Erythroblast (primary cell): Measurements from ENCODE around the gene BICC1.

Experiments
- GATA1 ChIP-seq: IDR thresholded peaks from 2 replicates; pipeline ENCODE4 v1.6.1; 2011; ENCODE audit warnings: low read depth, mild to moderate bottlenecking, control low read depth, low read length, moderate library complexity
- POLR2A ChIP-seq: IDR thresholded peaks from 2 replicates; pipeline ENCODE4 v1.6.1; 2011; ENCODE audit warnings: mild to moderate bottlenecking, low read length

- no peak for TF ChIP-seq POLR2A
- no peak for TF ChIP-seq GATA1
Observed at GRCh38 chr10:58775960-58776567, 263.4 kb downstream of the BICC1 start.
